Measurements from ENCODE around the gene TAS2R30. TPM values are rescaled to one million over a fixed set of nuclear protein-coding genes. Genes with fewer than 3 reads are reported as not detected.

TAS2R30 gene
- total and polyA plus RNA-seq, 9 of the 15 experiments (the other 6 are each of a cell fraction or from before 2014, with no cell fraction given): 0.11 to 4.0 (median 0.99) TPM; not detected in 3

- ChIA-PET CTCF (ENCODE audit: low intra/inter-chr PET ratio) (no interaction called here), POLR2A (interaction anchor here (0.6 to 0.8 kb wide), 2 partner anchors 56 to 294 kb away, joined by 3 read pairs; no protein-coding TSS in a partner anchor)
- Histone ChIP-seq H3K4me2 (ENCODE audit: insufficient read depth, low read length) (no peak overlapping the region), H3K4me3 (no peak overlapping the region), H3K27ac (ENCODE audit: extremely low read depth, low read depth, low read length) (no peak overlapping the region), H4K20me1 (replicated peaks; ENCODE audit: control insufficient read depth, insufficient read depth, low read length) (0 out of 2 replicates have a peak, but pooled peaks cover 3% of the 10 kb centered on the region), H3K9me3 (replicated peaks; ENCODE audit: control insufficient read depth, insufficient read depth, low read depth, low read length) (no peaks in the 10 kb centered on the region), H3K9ac (ENCODE audit: insufficient read depth in 1 of 2, low read depth in 2 of 2, low read length in 2 of 2) (no peak overlapping the region), H3K36me3 (ENCODE audit: control insufficient read depth, insufficient read depth, low read length) (peaks cover 60% of the 10 kb centered on the region; the same call in 2 of the 3 replicates), H2AFZ (ENCODE audit: low read depth, low read length) (no peak overlapping the region), H3K27me3 (ENCODE audit: control insufficient read depth in 2 of 2, insufficient read depth in 2 of 2, low read length in 2 of 2) (no peaks in the 10 kb centered on the region), H3K79me2 (ENCODE audit: control insufficient read depth, insufficient read depth, low read length) (peaks cover 96% of the 10 kb centered on the region), H3K4me1 (replicated peaks in 1 of 2; ENCODE audit: control insufficient read depth in 2 of 2, insufficient read depth in 2 of 2, low read length in 2 of 2) (peaks cover 0 to 10% of the 10 kb centered on the region in 2 experiments; a peak in 2 of 5 replicates), H3K9me1 (ENCODE audit: control insufficient read depth, insufficient read depth, low read length) (no peaks in the 10 kb centered on the region)
- no peak for FAIRE-seq
- TF ChIP-seq TRIM24 (IDR thresholded peaks at IDR 0.05): no peak
- TF ChIP-seq CTCF (IDR thresholded peaks at IDR 0.05 in 2 of 3, conservative IDR thresholded peaks at IDR 0.05 in 1 of 3; ENCODE audit: insufficient read depth in 2 of 3, low read depth in 1 of 3, low read length in 3 of 3): no peak
- ATAC-seq: no peak
- intact Hi-C loops (cut with micrococcal nuclease) (no loop called here), in situ Hi-C loops (cut with MboI) (no loop called here)
- no peak for DNase-seq (ENCODE audit: extremely low read depth in 1 of 4, low spot score in 3 of 4)
- BruUV-seq (replicated peaks): no TSS peak
Measured at GRCh38 chr12:11164384-11164783, 29.9 kb upstream of the TAS2R30 start.

DNA sequence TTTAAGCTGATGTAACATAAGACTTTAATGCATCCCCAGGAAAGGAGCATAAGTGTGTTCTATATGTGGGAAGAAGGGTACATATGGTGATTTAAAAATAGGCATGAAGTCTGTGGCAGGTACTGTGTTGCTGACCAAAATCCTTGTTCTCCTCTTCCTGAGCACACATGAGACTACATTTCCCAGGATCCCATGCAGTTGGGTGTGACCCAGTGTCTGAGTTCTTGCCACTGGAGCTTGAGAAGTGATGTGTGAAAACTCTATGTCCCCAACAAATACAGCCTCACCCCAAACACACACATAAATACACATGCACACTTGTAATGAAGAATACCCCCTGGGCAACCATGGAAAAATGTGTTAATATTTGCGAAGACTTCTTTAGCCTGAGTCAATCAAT lies 28.1 kb upstream of the TAS2R30 start:
- POLR2A ChIA-PET: interaction anchor here (2.0 kb wide), 1 partner anchor 9 kb away, joined by 8 read pairs; the partner anchor contains the start of gene SMIM10L1
- no peaks in the 10 kb centered on the region for H3K27me3 ChIP-seq (ENCODE audit: control insufficient read depth in 2 of 2, insufficient read depth in 2 of 2, low read length in 2 of 2)
- BruUV-seq (replicated peaks): no TSS peak
- ATAC-seq (peak; percentile 72), DNase-seq (ENCODE audit: extremely low read depth in 1 of 4, low spot score in 3 of 4) (peak in 2 of 4 experiments; percentile 8 to 11), FAIRE-seq (no peak)
- in situ Hi-C loops (cut with MboI) (no loop called here), intact Hi-C loops (cut with micrococcal nuclease) (no loop called here)
- H3K79me2 ChIP-seq (ENCODE audit: control insufficient read depth, insufficient read depth, low read length): peaks cover 97% of the 10 kb centered on the region
- whole genome bisulfite sequencing (ENCODE audit: insufficient coverage, low coverage, missing lambda C conversion rate): 100% methylated on average over 1 of the region's 1 CpG
- H3K27ac ChIP-seq (ENCODE audit: extremely low read depth, low read depth, low read length): no peak overlapping the region
- no peaks in the 10 kb centered on the region for H3K9me1 ChIP-seq (ENCODE audit: control insufficient read depth, insufficient read depth, low read length)
- no peak overlapping the region for H3K4me2 ChIP-seq (ENCODE audit: insufficient read depth, low read length)
- no peaks in the 10 kb centered on the region for H3K9me3 ChIP-seq (replicated peaks; ENCODE audit: control insufficient read depth, insufficient read depth, low read depth, low read length)
- H3K9ac ChIP-seq (ENCODE audit: insufficient read depth in 1 of 2, low read depth in 2 of 2, low read length in 2 of 2): no peak overlapping the region
- H3K4me1 ChIP-seq (replicated peaks in 1 of 2; ENCODE audit: control insufficient read depth in 2 of 2, insufficient read depth in 2 of 2, low read length in 2 of 2): peaks cover 0 to 5% of the 10 kb centered on the region in 2 experiments; a peak in 2 of 5 replicates
- TF ChIP-seq HCFC1 (IDR thresholded peaks at IDR 0.05; ENCODE audit: low read depth, low read length): peak; percentile 63
- peak in 1 of 2 experiments; percentile 32; a peak in 2 of 4 replicates for TF ChIP-seq SIX5 (IDR thresholded peaks at IDR 0.05; ENCODE audit: borderline replicate concordance in 1 of 2, insufficient read depth in 1 of 2, low read depth in 1 of 2, low read length in 2 of 2)
- TF ChIP-seq ZNF586 (CRISPR knock-in tag; conservative IDR thresholded peaks at IDR 0.05): no peak
- no peak for TF ChIP-seq POLR2AphosphoS5 (IDR thresholded peaks at IDR 0.05; ENCODE audit: control insufficient read depth, insufficient read depth, low read depth, low read length)
- TF ChIP-seq MTF1 (CRISPR knock-in tag; IDR thresholded peaks at IDR 0.05; ENCODE audit: borderline replicate concordance): no peak
- TF ChIP-seq MYNN (IDR thresholded peaks at IDR 0.05): no peak
- TF ChIP-seq MYNN (CRISPR knock-in tag; IDR thresholded peaks at IDR 0.05): no peak
- TF ChIP-seq ZNF143 (CRISPR knock-in tag; IDR thresholded peaks at IDR 0.05): peak; percentile 65
- H4K20me1 ChIP-seq (replicated peaks; ENCODE audit: control insufficient read depth, insufficient read depth, low read length): no peaks in the 10 kb centered on the region
- H3K36me3 ChIP-seq (ENCODE audit: control insufficient read depth, insufficient read depth, low read length): peaks cover 51% of the 10 kb centered on the region; the same call in 2 of the 3 replicates
- H3K4me3 ChIP-seq: no peak overlapping the region
- no peak overlapping the region for H2AFZ ChIP-seq (ENCODE audit: low read depth, low read length)
- CTCF ChIA-PET (ENCODE audit: low intra/inter-chr PET ratio): no interaction called here
